Keratinocyte (primary cell): ENCODE results near the gene MIEN1.

Experiments used
- CTCF ChIP-seq, 3 experiments: IDR thresholded peaks in 1 of 3; conservative IDR thresholded peaks in 1 of 3; optimal IDR thresholded peaks in 1 of 3; 2 replicates in 2 of 3; 3 replicates in 1 of 3; pipeline versions ENCODE3 to v1.5.1; 2011; ENCODE audit warnings: low read length in 3 of 3, mild to moderate bottlenecking in 3 of 3, moderate library complexity in 2 of 3, control low read depth in 1 of 3, inconsistent platforms in 1 of 3; ENCODE audit not compliant: insufficient read depth in 2 of 3; ENCODE audit errors: extremely low read depth in 1 of 3
- EZH2 ChIP-seq: IDR thresholded peaks from one replicate; pipeline ENCODE4 v1.6.1; 2012; ENCODE audit warnings: inconsistent platforms, mild to moderate bottlenecking, low read length, moderate library complexity

GRCh38 chr17:39699818-39700147, 30.5 kb downstream of the MIEN1 start, which contains the start of gene ERBB2:
- TF ChIP-seq EZH2 (no peak), CTCF (optimal IDR thresholded peaks at IDR 0.05 in 1 of 3, IDR thresholded peaks at IDR 0.05 in 1 of 3, conservative IDR thresholded peaks at IDR 0.05 in 1 of 3; ENCODE audit: extremely low read depth in 1 of 3, insufficient read depth in 2 of 3, low read length in 3 of 3) (no peak)
